HCT116 (cell line): ENCODE measurements around the gene LRRC1.

Experiments used
- CEBPB ChIP-seq: IDR thresholded peaks from 2 replicates; pipeline ENCODE4 v1.6.1; 2012; ENCODE audit warnings: low read depth
- EGR1 ChIP-seq: IDR thresholded peaks from 2 replicates; pipeline ENCODE4 v1.6.1; 2012; ENCODE audit warnings: low read depth
- EZH2 ChIP-seq: fragments of 200-600 bp; sonication (generic); IDR thresholded peaks from 2 replicates; pipeline ENCODE4 v1.6.1; 2017; ENCODE audit warnings: antibody characterized with exemption, mixed run types
- POLR2A ChIP-seq: IDR thresholded peaks from 2 replicates; pipeline ENCODE4 v1.7.0; 2011; ENCODE audit warnings: borderline replicate concordance; ENCODE audit not compliant: insufficient read depth, insufficient read length; ENCODE audit errors: extremely low read depth
- POLR2AphosphoS5 ChIP-seq: IDR thresholded peaks from 2 replicates; pipeline ENCODE4 v1.6.1; 2011; ENCODE audit warnings: mild to moderate bottlenecking, low read depth, low read length, moderate library complexity
- ZFX ChIP-seq: fragments of 450-650 bp; IDR thresholded peaks from 2 replicates; pipeline ENCODE4 v1.6.1; 2017
- TF ChIP-seq, protein P1 (sequence below), 3 experiments: fragments of 200-600 bp in 1 of 3; sonication (generic) in 1 of 3; IDR thresholded peaks in 2 of 3; conservative IDR thresholded peaks in 1 of 3; 2 replicates each; pipeline ENCODE4 v1.5.1; 2012 to 2017; ENCODE audit warnings: low read depth in 2 of 3, low read length in 2 of 3, antibody characterized with exemption in 1 of 3, borderline replicate concordance in 1 of 3, control low read depth in 1 of 3, mild to moderate bottlenecking in 1 of 3, mixed read lengths in 1 of 3, mixed run types in 1 of 3, moderate library complexity in 1 of 3; ENCODE audit not compliant: insufficient read depth in 1 of 3

DNA sequence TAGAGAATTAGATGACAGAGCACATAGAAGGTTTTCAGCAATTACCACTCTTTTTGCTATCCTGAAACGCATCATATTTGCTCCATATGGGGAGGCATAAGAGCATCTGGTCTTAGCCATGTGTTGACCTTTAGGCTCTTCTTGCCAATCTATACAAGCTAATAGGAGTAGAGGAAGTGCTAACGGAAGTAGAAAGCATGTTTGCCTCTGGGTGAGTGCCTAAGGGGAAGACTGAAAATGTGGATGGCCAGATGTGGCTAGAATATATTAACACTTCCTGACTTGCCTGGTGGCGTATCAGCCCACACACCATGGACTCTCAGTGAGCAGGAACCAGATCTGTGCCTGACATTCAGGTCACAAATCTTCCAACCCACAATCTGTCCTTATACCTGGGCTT lies 136.3 kb downstream of the LRRC1 start:
- TF ChIP-seq POLR2A: no peak
- TF ChIP-seq, protein P1, sequence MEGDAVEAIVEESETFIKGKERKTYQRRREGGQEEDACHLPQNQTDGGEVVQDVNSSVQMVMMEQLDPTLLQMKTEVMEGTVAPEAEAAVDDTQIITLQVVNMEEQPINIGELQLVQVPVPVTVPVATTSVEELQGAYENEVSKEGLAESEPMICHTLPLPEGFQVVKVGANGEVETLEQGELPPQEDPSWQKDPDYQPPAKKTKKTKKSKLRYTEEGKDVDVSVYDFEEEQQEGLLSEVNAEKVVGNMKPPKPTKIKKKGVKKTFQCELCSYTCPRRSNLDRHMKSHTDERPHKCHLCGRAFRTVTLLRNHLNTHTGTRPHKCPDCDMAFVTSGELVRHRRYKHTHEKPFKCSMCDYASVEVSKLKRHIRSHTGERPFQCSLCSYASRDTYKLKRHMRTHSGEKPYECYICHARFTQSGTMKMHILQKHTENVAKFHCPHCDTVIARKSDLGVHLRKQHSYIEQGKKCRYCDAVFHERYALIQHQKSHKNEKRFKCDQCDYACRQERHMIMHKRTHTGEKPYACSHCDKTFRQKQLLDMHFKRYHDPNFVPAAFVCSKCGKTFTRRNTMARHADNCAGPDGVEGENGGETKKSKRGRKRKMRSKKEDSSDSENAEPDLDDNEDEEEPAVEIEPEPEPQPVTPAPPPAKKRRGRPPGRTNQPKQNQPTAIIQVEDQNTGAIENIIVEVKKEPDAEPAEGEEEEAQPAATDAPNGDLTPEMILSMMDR (IDR thresholded peaks at IDR 0.05 in 2 of 3, conservative IDR thresholded peaks at IDR 0.05 in 1 of 3; ENCODE audit: borderline replicate concordance in 1 of 3, insufficient read depth in 1 of 3, low read depth in 2 of 3, low read length in 2 of 3): no peak
- TF ChIP-seq EZH2: no peak
- no peak for TF ChIP-seq CEBPB
- no peak for TF ChIP-seq POLR2AphosphoS5
- TF ChIP-seq ZFX: no peak
- no peak for TF ChIP-seq EGR1
